ENCODE data around the gene CLDN19.

CLDN19 gene

DNA sequence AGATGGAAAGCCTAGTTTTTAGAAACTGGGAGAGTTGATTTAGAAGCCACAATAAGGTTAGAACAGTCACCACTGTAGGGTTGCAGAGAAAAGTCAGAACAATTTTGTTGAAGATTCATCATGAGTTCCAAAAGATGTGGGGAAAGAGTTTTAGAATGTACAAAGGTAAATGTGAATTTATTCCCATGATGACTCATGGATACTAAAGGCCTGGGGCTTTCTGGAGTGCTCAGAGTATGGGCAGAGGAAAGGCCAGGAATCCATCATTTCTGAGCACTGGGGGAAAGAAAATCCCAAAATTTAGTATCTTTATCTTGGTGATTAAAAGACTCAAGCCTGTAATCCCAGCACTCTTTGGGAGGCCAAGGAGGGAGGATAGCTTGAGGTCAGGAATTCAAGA lies 40.0 kb downstream of the CLDN19 start:
- DNase-seq (ENCODE audit: low spot score) = no peak

DNA sequence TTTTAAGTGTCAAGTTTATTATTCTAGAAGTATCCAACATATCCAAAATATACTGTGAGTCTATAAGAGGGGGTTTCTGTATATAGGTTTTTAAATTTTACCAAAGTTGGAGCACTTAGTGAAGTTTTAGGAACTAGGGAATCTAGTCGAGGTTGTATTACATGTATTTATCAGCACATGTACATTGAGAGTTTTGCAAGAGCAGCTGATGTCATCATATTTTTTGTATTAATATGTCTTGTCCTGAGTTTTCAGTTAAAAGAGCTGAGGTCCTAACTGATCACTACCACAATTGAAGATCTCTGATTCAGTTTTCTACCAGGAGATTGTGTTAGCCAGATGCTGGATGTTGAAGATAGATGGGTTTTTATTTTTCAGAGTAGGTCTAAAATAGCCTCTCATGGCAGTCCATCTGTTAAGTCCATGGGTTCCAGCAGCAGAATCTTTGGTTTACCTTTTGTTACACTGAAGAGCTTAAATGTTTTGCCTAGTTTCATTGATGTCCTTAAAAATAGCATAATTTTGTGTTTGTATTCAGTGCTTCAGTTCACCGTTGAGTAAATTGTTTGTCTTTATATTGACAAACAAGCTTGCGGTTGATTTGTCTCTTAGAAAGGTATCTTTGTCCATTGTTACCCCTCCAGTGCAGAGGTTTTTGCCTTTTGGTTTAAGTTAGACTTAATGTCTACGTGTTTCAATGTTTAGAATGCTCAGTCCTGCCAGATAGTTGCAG lies 41.8 kb downstream of the CLDN19 start:
- DNase-seq (ENCODE audit: low spot score) = no peak

DNA sequence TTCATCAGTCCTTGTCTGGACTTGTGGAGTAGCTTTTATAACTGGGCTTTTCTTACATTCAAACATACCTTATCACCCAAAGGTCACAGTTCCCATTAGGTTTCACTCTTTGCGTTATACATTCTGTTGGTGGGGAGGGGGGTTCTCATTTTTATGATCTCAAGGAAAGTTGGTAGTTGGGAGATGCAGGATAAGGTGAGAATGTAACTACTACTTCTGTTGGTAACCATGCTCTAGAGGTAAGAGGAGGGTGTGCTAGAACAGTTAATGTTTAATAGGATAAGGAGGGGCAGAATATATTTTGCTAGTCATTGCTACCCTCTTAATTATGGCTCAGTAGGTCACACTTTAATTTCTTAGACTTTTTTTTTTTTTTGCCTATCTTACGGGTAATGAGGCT lies 47.1 kb downstream of the CLDN19 start:
- no peak for DNase-seq (ENCODE audit: low spot score)

DNA sequence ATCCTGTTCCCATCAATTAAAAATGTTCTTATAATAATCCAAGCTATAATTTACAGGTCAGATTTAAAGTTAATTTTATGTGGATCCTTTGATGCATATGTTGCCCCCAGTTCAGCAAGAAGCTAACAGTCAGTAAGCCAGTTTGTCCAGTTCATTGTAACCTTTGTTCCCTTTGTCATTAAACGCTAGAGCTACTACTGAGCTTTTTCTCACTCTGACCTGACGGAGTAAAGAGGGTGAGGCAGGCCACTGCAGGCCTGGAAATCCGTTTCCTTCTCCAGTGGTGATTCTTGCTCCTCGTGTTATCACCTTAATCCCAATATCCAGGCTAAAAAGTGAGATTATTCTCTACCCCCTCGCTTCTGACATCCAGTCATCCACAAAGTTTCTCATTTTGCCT lies 47.6 kb downstream of the CLDN19 start:
- DNase-seq (ENCODE audit: low spot score) = no peak

DNA sequence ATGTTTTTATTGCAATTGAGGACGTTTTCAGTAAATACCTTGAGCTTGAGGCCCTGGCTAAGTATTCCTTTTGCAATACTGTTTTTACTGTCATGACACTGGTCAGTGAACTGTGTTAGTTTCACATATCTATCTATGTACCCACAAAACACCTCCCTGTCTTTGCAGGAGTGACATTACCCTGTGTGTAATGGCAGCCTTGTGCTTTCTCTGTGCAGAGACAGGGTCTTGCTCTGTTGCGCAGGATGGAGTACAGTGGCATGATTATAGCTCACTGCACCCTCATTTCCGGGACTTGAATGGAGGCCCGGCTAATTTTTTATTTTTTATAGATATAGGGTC lies 48.9 kb downstream of the CLDN19 start:
- no peak for DNase-seq (ENCODE audit: low spot score)

DNA sequence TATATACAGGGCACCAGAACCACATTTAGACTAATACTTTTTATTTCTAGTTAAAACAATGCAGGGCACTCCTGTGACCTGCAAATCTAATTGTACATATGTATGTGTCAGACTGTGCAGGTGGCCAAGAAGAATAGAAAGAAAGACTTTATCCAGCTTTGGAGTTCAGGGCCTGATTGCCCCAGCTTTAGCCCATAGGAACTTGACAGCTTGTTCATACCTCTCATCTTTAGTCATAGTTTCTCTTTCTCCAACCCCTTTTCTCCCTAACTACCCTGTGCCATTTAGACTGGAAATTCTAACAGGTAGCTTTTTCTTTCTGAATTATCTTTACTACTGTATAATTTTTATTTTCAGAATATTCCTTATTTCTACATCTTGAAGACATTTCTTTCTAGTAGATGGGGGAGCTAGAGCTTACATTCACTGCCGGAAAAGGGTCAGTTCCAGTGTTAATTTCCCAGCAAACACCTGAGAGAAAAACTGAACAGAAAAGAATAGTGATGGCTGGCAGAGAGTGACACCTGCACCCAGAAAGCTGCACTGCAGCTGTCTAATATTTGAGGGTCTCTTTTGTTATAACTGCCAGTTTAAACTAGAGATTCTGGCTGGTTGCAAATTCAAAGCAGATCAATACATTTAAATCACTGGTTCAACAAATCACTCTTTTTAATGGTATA lies 49.4 kb downstream of the CLDN19 start:
- no peak for DNase-seq (ENCODE audit: low spot score)

DNA sequence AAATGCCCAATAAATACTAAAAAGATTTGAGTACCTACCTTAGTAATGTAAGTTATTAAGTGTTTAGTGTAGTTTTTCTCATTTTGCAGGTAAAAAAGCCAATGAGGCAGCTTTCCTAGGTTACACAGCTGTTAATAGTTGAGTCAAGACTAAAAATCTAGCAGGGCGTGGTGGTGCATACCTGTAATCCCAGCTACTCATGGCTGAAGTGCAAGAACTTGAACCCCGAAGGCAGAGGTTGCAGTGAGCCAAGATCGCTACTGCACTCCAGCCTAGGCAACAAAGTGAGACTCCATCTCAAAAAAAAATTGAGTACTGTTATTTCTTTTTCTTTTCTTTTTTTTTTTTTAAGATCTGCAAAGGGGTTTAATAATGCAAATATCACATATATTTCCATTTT lies 50.1 kb downstream of the CLDN19 start:
- no peak for DNase-seq (ENCODE audit: low spot score)

DNA sequence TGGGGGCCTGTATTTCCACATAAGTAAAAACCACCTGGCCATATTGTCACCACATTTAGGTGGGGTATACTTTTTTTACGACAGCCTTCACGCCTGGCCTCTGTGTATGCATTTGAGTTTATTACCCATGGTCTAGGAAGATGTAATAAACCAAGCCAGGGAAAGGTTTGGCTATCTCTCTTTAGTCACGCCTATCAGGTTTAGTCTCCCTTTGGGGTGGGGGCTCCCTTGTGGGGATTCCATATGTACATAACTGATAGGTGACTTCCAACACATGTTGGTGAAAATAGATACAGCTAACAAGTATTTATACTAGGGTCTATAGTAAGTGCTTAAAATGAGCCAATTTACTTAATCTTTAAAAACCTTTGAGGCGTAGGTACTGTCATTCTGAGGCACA lies 53.6 kb downstream of the CLDN19 start:
- DNase-seq (ENCODE audit: low spot score) = no peak

DNA sequence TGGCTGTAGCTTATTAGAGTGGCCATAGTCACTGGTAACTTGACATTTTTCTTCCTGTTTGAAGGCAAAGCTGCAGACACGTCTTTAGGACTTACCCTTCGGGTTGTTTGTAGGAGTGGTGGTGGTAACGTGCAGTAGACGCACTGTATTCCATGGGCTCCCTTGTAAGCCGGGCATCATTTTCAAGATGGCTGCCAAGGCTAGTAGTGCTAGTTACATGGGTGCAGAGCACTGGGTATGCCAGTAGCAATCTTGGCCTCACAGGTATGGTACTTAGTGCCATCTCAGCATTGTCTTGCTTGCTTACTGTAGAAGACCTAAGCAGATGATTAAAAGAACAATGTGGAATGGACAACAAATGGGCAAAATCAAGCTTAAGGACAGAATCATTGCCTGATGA lies 55.9 kb downstream of the CLDN19 start:
- DNase-seq (ENCODE audit: low spot score) = peak; percentile 39

Data from SW480 (cell line).